HL-60 (cell line): Measurements from ENCODE around the gene TMEM91.

Experiments used
- CTCF ChIP-seq: IDR thresholded peaks from one replicate; pipeline ENCODE4 v1.5.1; 2011; ENCODE audit warnings: low read length, control low read depth, inconsistent platforms; ENCODE audit not compliant: insufficient read depth
- GABPA ChIP-seq: IDR thresholded peaks from 2 replicates; pipeline ENCODE4 v1.6.1; 2012; ENCODE audit warnings: low read depth
- POLR2AphosphoS5 ChIP-seq: IDR thresholded peaks from 2 replicates; pipeline ENCODE4 v1.6.1; 2012; ENCODE audit warnings: low read depth
- REST ChIP-seq: IDR thresholded peaks from 2 replicates; pipeline ENCODE4 v1.6.1; 2012; ENCODE audit warnings: low read depth; ENCODE audit not compliant: insufficient replicate concordance
- SPI1 ChIP-seq: IDR thresholded peaks from 2 replicates; pipeline ENCODE4 v1.6.1; 2012; ENCODE audit warnings: low read depth, mild to moderate bottlenecking, borderline replicate concordance

- no peak for TF ChIP-seq CTCF
- no peak for TF ChIP-seq POLR2AphosphoS5
- no peak for TF ChIP-seq REST
- TF ChIP-seq GABPA = no peak
- TF ChIP-seq SPI1 = no peak
Observed at GRCh38 chr19:41339936-41340335, 36.4 kb upstream of the TMEM91 start.
